Upper lobe of left lung (tissue), 6 donors: ENCODE measurements around the gene AHRR. TPM values are rescaled to one million over a fixed set of nuclear protein-coding genes. Genes with fewer than 3 reads are reported as not detected.
A peak's percentile ranks its signal among the peaks of the same experiment; 100 is the strongest.

ENCODE experiments used
- ATAC-seq, 2 donors: fragments of 200-7000 bp; cut with Tn5 transposase; one replicate each; pipeline ENCODE4 v1.9.1; 2022; ENCODE audit warnings: mild to moderate bottlenecking in 2 of 2, moderate library complexity in 2 of 2; ENCODE audit not compliant: low FRiP score in 2 of 2
- DNase-seq, 2 donors: peaks; one replicate each; pipeline ENCODE4 v3.0.0-alpha.2; 2019 to 2020
- H3K27ac ChIP-seq, 4 donors: fragments of 200-600 bp; sonication (generic); one replicate each; pipeline ENCODE4 v1.5.1; 2016 to 2019
- H3K27me3 ChIP-seq, 4 donors: fragments of 200-600 bp; sonication (generic); one replicate each; pipeline ENCODE4 v1.5.1; 2017 to 2019
- H3K36me3 ChIP-seq, 4 donors: fragments of 200-600 bp; sonication (generic); one replicate each; pipeline ENCODE4 v1.5.1; 2016 to 2019
- H3K4me1 ChIP-seq, 4 donors: fragments of 200-600 bp; sonication (generic); one replicate each; pipeline ENCODE4 v1.5.1; 2018 to 2019
- H3K4me3 ChIP-seq, 4 donors: fragments of 200-600 bp; sonication (generic); one replicate each; pipeline ENCODE4 v1.5.1; 2017 to 2019; ENCODE audit warnings: mild to moderate bottlenecking in 2 of 4, moderate library complexity in 1 of 4
- H3K9me3 ChIP-seq, 4 donors: fragments of 200-600 bp; sonication (generic); one replicate each; pipeline ENCODE4 v1.5.1; 2018 to 2019
- CTCF ChIP-seq, 6 experiments: fragments of 450-650 bp in 4 of 6; fragments of 200-600 bp in 2 of 6; sonication (generic) in 2 of 6; IDR thresholded peaks; one replicate each; pipeline ENCODE4 v1.5.1; 2016 to 2019; ENCODE audit warnings: antibody characterized with exemption in 6 of 6
- EP300 ChIP-seq, 4 donors: sonication (generic); formaldehyde crosslinking; IDR thresholded peaks; one replicate each; pipeline ENCODE4 v1.5.1; 2017; ENCODE audit warnings: antibody characterized with exemption in 4 of 4, control low read depth in 2 of 4
- POLR2A ChIP-seq, 4 donors: fragments of 450-650 bp; IDR thresholded peaks; one replicate each; pipeline ENCODE4 v1.5.1; 2016 to 2017; ENCODE audit warnings: antibody characterized with exemption in 4 of 4, mild to moderate bottlenecking in 2 of 4
- POLR2AphosphoS5 ChIP-seq, 2 donors: sonication (generic); formaldehyde crosslinking; IDR thresholded peaks; one replicate each; pipeline ENCODE4 v1.5.1; 2017; ENCODE audit warnings: antibody characterized with exemption in 2 of 2
- WGBS, 2 donors: methylation state at CpG; one replicate each; pipeline ENCODE4 v1.1.5; 2017 to 2018; 5-methylcytosine and 5-hydroxymethylcytosine counted together
- total RNA-seq, 6 donors: library from RNA; depleted of rRNA in 4 of 6; stranded (reverse); fragments of >200 nt in 4 of 6; gene quantifications; one replicate each; pipeline versions ENCODE4 v1.1.0 to v1.2.1, GENCODE V29; 2016 to 2021
- donor health status: DM: no; HTN: no; CAD: no; lungs with moderate emphysema.
- donor health status: DM: no; HTN: yes; CAD: no; lungs with severe emphysema.

AHRR gene
- total RNA-seq, 6 donors from 2014 or later, result 1.3 to 8.6 (median 4.4) TPM

GRCh38 chr5:446883-447263 is 125.4 kb downstream of the AHRR start:
- TF ChIP-seq POLR2AphosphoS5 (IDR thresholded peaks at IDR 0.05) (no peak), CTCF (IDR thresholded peaks at IDR 0.05) (peak in 4 of 6 experiments; percentile 21 to 39 (median 35))
- peak in 1 of 2 donors; percentile 16 for DNase-seq
- Histone ChIP-seq H3K27me3 (no peaks in the 10 kb centered on the region), H3K4me3 (no peak overlapping the region), H3K9me3 (peaks cover under 1 to 7% (median 4%) of the 10 kb centered on the region in 4 donors), H3K36me3 (peaks cover 29 to 59% (median 40%) of the 10 kb centered on the region in 4 donors), H3K4me1 (peaks cover 17 to 44% (median 18%) of the 10 kb centered on the region in 4 donors), H3K27ac (no peak overlapping the region)
- 60 to 62% methylated on average over 7 of the region's 7 CpGs for WGBS, 2 donors
- ATAC-seq, result peak in 1 of 2 donors; percentile 36

- H3K27me3 ChIP-seq, result no peaks in the 10 kb centered on the region
- H3K4me3 ChIP-seq, result no peak overlapping the region
- H3K9me3 ChIP-seq, result peaks cover 4 to 10% (median 8%) of the 10 kb centered on the region in 4 donors
- WGBS, 2 donors, result 88 to 93% methylated on average over 21 of the region's 21 CpGs
- H3K36me3 ChIP-seq, result peaks cover 34 to 65% (median 42%) of the 10 kb centered on the region in 4 donors
- TF ChIP-seq POLR2AphosphoS5 (IDR thresholded peaks at IDR 0.05) (no peak), EP300 (IDR thresholded peaks at IDR 0.05) (no peak), POLR2A (IDR thresholded peaks at IDR 0.05) (no peak), CTCF (IDR thresholded peaks at IDR 0.05) (no peak)
- peaks cover 11 to 38% (median 12%) of the 10 kb centered on the region in 4 donors for H3K4me1 ChIP-seq
- DNase-seq (no peak), ATAC-seq (no peak)
- H3K27ac ChIP-seq, result peak overlapping the region in 1 of 4 donors; percentile 64
These were observed 126.0 kb downstream of the AHRR start for GRCh38 chr5:447501-447900.

- H3K36me3 ChIP-seq, result peaks cover 34 to 72% (median 50%) of the 10 kb centered on the region in 4 donors
- no peaks in the 10 kb centered on the region for H3K27me3 ChIP-seq
- H3K9me3 ChIP-seq, result peaks cover 4 to 10% (median 8%) of the 10 kb centered on the region in 4 donors
- peak; percentile 73 to 74 for DNase-seq
- H3K27ac ChIP-seq, result peak overlapping the region in 2 of 4 donors; percentile 2 to 64
- TF ChIP-seq CTCF (IDR thresholded peaks at IDR 0.05) (no peak), POLR2AphosphoS5 (IDR thresholded peaks at IDR 0.05) (peak in 1 of 2 donors; percentile 14), POLR2A (IDR thresholded peaks at IDR 0.05) (no peak)
- 86 to 90% methylated on average over 20 to 21 of the region's 21 CpGs for WGBS, 2 donors
- ATAC-seq, result peak; percentile 71 to 82
- peaks cover 10 to 38% (median 12%) of the 10 kb centered on the region in 4 donors for H3K4me1 ChIP-seq
- no peak overlapping the region for H3K4me3 ChIP-seq
These were observed 126.7 kb downstream of the AHRR start for GRCh38 chr5:448061-448765.

GRCh38 chr5:448766-449090 is 127.2 kb downstream of the AHRR start:
- Histone ChIP-seq H3K4me1 (peaks cover 8 to 36% (median 9%) of the 10 kb centered on the region in 4 donors), H3K27me3 (no peaks in the 10 kb centered on the region), H3K4me3 (no peak overlapping the region), H3K36me3 (peaks cover 37 to 78% (median 55%) of the 10 kb centered on the region in 4 donors), H3K27ac (peak overlapping the region in 1 of 4 donors; percentile 2), H3K9me3 (peaks cover 4 to 10% (median 8%) of the 10 kb centered on the region in 4 donors)
- 89 to 93% methylated on average over 12 of the region's 12 CpGs for WGBS, 2 donors
- TF ChIP-seq POLR2A (IDR thresholded peaks at IDR 0.05) (no peak), CTCF (IDR thresholded peaks at IDR 0.05) (no peak), POLR2AphosphoS5 (IDR thresholded peaks at IDR 0.05) (no peak), EP300 (IDR thresholded peaks at IDR 0.05) (no peak)
- ATAC-seq, result no peak
- no peak for DNase-seq

GRCh38 chr5:449151-449550 is 127.6 kb downstream of the AHRR start:
- no peak for ATAC-seq
- no peak overlapping the region for H3K4me3 ChIP-seq
- peaks cover 4 to 10% (median 8%) of the 10 kb centered on the region in 4 donors for H3K9me3 ChIP-seq
- H3K27ac ChIP-seq, result no peak overlapping the region
- H3K4me1 ChIP-seq, result peaks cover 4 to 31% (median 5%) of the 10 kb centered on the region in 4 donors
- H3K36me3 ChIP-seq, result peaks cover 41 to 82% (median 59%) of the 10 kb centered on the region in 4 donors
- TF ChIP-seq EP300 (IDR thresholded peaks at IDR 0.05), result no peak
- TF ChIP-seq POLR2AphosphoS5 (IDR thresholded peaks at IDR 0.05), result no peak
- TF ChIP-seq POLR2A (IDR thresholded peaks at IDR 0.05), result no peak
- TF ChIP-seq CTCF (IDR thresholded peaks at IDR 0.05), result no peak
- no peaks in the 10 kb centered on the region for H3K27me3 ChIP-seq
- 92 to 95% methylated on average over 5 of the region's 5 CpGs for WGBS, 2 donors
- DNase-seq, result no peak
